K562 (cell line): ENCODE measurements around the gene RYR1. TPM values are rescaled to one million over a fixed set of nuclear protein-coding genes. Genes with fewer than 3 reads are reported as not detected.
A peak's percentile ranks its signal among the peaks of the same experiment; 100 is the strongest.

ENCODE experiments used
- ATAC-seq: fragments of 200-7000 bp; cut with Tn5 transposase; 3 replicates; pipeline ENCODE4 v1.9.1; 2020; ENCODE audit warnings: moderate library complexity
- BruUV-seq: library from RNA; stranded (reverse); fragments of 400-500 nt; replicated peaks from 2 replicates; lab custom pipeline; 2021; lab: Mats Ljungman, UMichigan
- CTCF ChIA-PET: fragments of 300-600 bp; formaldehyde crosslinking; extraction: SDS; loops from one replicate; lab custom pipeline; 2021; ENCODE audit warnings: low intra/inter-chr PET ratio; lab: Yijun Ruan, JAX
- POLR2A ChIA-PET: fragments of 300-600, 350-650 bp; sonication (Branson Sonifier 250); formaldehyde crosslinking; extraction: SDS; loops from one replicate; lab custom pipeline; 2021; ENCODE audit warnings: antibody characterized with exemption, inconsistent platforms; lab: Yijun Ruan, JAX
- DNase-seq, 4 experiments: peaks; one replicate each; pipeline versions ENCODE4 v3.0.0 to v3.0.0-alpha.2; 2011 to 2018; ENCODE audit warnings: low spot score in 3 of 4, mixed read lengths in 3 of 4; ENCODE audit errors: extremely low read depth in 1 of 4
- FAIRE-seq: peaks from 2 replicates; lab custom pipeline; 2011; peaks lifted over from hg19 to GRCh38; lab: Jason Lieb, UNC
- H2AFZ ChIP-seq: 2 replicates; pipeline ENCODE4 v1.6.0; 2011; ENCODE audit warnings: low read depth, low read length, control low read depth, inconsistent platforms
- H3K27ac ChIP-seq: fragments of 200-600 bp; 3 replicates; pipeline ENCODE4 v1.8.0; 2011; ENCODE audit warnings: low read depth, mild to moderate bottlenecking, control low read depth, inconsistent platforms, low read length, moderate library complexity, mixed read lengths; ENCODE audit errors: extremely low read depth
- H3K27me3 ChIP-seq, 2 experiments: fragments of 300-600 bp in 1 of 2; 2 replicates in 1 of 2; 3 replicates in 1 of 2; pipeline versions ENCODE4 v1.6.0 to v1.8.0; 2011; ENCODE audit warnings: inconsistent platforms in 2 of 2, low read length in 2 of 2, mild to moderate bottlenecking in 1 of 2, mixed read lengths in 1 of 2, moderate library complexity in 1 of 2; ENCODE audit not compliant: control insufficient read depth in 2 of 2, insufficient read depth in 2 of 2
- H3K36me3 ChIP-seq: fragments of 300-600 bp; 3 replicates; pipeline ENCODE4 v1.8.0; 2011; ENCODE audit warnings: mild to moderate bottlenecking, low read length, inconsistent platforms; ENCODE audit not compliant: control insufficient read depth, insufficient read depth
- H3K4me1 ChIP-seq, 2 experiments: fragments of 200-600 bp in 1 of 2; replicated peaks in 1 of 2; 2 replicates in 1 of 2; 3 replicates in 1 of 2; pipeline versions ENCODE4 v1.5.1 to v1.8.0; 2011; ENCODE audit warnings: inconsistent platforms in 2 of 2, low read length in 2 of 2, mild to moderate bottlenecking in 1 of 2, mixed read lengths in 1 of 2, moderate library complexity in 1 of 2; ENCODE audit not compliant: control insufficient read depth in 2 of 2, insufficient read depth in 2 of 2
- H3K4me2 ChIP-seq: 2 replicates; pipeline ENCODE4 v1.6.1; 2011; ENCODE audit warnings: low read length, control low read depth, inconsistent platforms, mixed read lengths; ENCODE audit not compliant: insufficient read depth
- H3K4me3 ChIP-seq: fragments of 200-600 bp; sonication (generic), shearing (Covaris generic); 2 replicates; pipeline ENCODE4 v1.5.1; 2016; ENCODE audit warnings: control low read depth, inconsistent platforms
- H3K79me2 ChIP-seq: fragments of 200-600 bp; 3 replicates; pipeline ENCODE4 v1.8.0; 2011; ENCODE audit warnings: low read length, inconsistent platforms; ENCODE audit not compliant: control insufficient read depth, insufficient read depth
- H3K9ac ChIP-seq, 2 experiments: 2 replicates each; pipeline versions ENCODE4 v1.6.0 to v1.6.1; 2011; ENCODE audit warnings: low read depth in 2 of 2, low read length in 2 of 2, control low read depth in 1 of 2, inconsistent platforms in 1 of 2, mild to moderate bottlenecking in 1 of 2, mixed read lengths in 1 of 2; ENCODE audit not compliant: insufficient read depth in 1 of 2
- H3K9me1 ChIP-seq: one replicate; pipeline ENCODE4 v1.6.0; 2011; ENCODE audit warnings: inconsistent platforms, mild to moderate bottlenecking, low read length, moderate library complexity; ENCODE audit not compliant: control insufficient read depth, insufficient read depth
- H3K9me3 ChIP-seq: replicated peaks from 2 replicates; pipeline ENCODE4 v1.5.1; 2011; ENCODE audit warnings: low read depth, low read length, inconsistent platforms; ENCODE audit not compliant: control insufficient read depth, insufficient read depth
- H4K20me1 ChIP-seq: replicated peaks from 2 replicates; pipeline ENCODE4 v1.6.1; 2011; ENCODE audit warnings: low read length, inconsistent platforms, mixed read lengths; ENCODE audit not compliant: control insufficient read depth, insufficient read depth
- MNT ChIP-seq, 2 experiments: fragments of 450-650 bp; conservative IDR thresholded peaks; 2 replicates each; pipeline ENCODE4 v1.6.1; 2017; ENCODE audit warnings: mild to moderate bottlenecking in 2 of 2, moderate library complexity in 2 of 2
- POLR2G ChIP-seq: fragments of 200-400 bp; formaldehyde crosslinking; IDR thresholded peaks from 2 replicates; pipeline ENCODE4 v1.6.1; 2017; ENCODE audit warnings: low read depth, mild to moderate bottlenecking, antibody characterized with exemption, low read length, moderate library complexity
- ZBTB33 ChIP-seq: sonication (generic); formaldehyde crosslinking; IDR thresholded peaks from 2 replicates; pipeline ENCODE4 v1.8.1; 2023; ENCODE audit warnings: mild to moderate bottlenecking, missing genetic modification reagents
- WGBS: fragments of 100-300 bp; shearing (Covaris generic); methylation state at CpG from one replicate; pipeline ENCODE4 v1.1.6; 2016; ENCODE audit warnings: low coverage, mixed read lengths; ENCODE audit not compliant: insufficient coverage; ENCODE audit errors: missing lambda C conversion rate; 5-methylcytosine and 5-hydroxymethylcytosine counted together
- in situ Hi-C: fragments of 300-500 bp; cut with MboI; formaldehyde crosslinking; loops from 4 replicates; pipeline ENCODE4 v1.15.0; 2018; ENCODE audit warnings: inconsistent platforms, mixed read lengths
- intact Hi-C: fragments of 100-400 bp; cut with micrococcal nuclease; formaldehyde crosslinking; loops from 2 replicates; pipeline ENCODE4 v1.14.2; 2022
- polyA plus RNA-seq, 8 experiments: library from polyadenylated mRNA; depleted of rRNA in 4 of 8; stranded (reverse) in 5 of 8; unstranded in 3 of 8; fragments of >200 nt; fragmentation: Nextera tagmentation in 2 of 8; fragmentation: Illumina TruSeq in 1 of 8; extraction: Ambion mirVana in 2 of 8; extraction: Trizol in 1 of 8; gene quantifications; 2 replicates each; pipeline versions ENCODE4 v1.2.1 to v1.2.3, GENCODE V29; 2011 to 2014; ENCODE audit warnings: inconsistent platforms in 1 of 8, missing spikeins in 1 of 8
- total RNA-seq, 7 experiments: library from RNA; depleted of rRNA in 6 of 7; stranded (reverse); fragments of >200 nt in 6 of 7; fragmentation: Illumina TruSeq in 2 of 7; extraction: Trizol in 2 of 7; gene quantifications; 2 replicates each; pipeline versions ENCODE4 v1.2.1 to v1.2.3, GENCODE V29; 2011 to 2021; ENCODE audit warnings: low replicate concordance in 1 of 7

Gene RYR1
- total and polyA plus RNA-seq, 9 of the 15 experiments (the other 6 are each of a cell fraction or from before 2014, with no cell fraction given) = 0.11 to 7.4 (median 3.7) TPM

GRCh38 chr19:38502410-38503076 lies 69.1 kb downstream of the RYR1 start:
- no peak for FAIRE-seq
- H3K9me1 ChIP-seq = no peaks in the 10 kb centered on the region

More at GRCh38 chr19:38502410-38503076, 69.1 kb downstream of the RYR1 start:
- TF ChIP-seq POLR2G (peak; percentile 33; the same call in 1 of the 2 replicates), ZBTB33 (CRISPR knock-in tag) (peak; percentile 19; the same call in 1 of the 2 replicates), MNT (conservative IDR thresholded peaks at IDR 0.05) (no peak)
- Histone ChIP-seq H3K36me3 (peaks cover 17% of the 10 kb centered on the region; the same call in 1 of the 3 replicates), H3K4me2 (no peak overlapping the region), H3K79me2 (no peaks in the 10 kb centered on the region), H2AFZ (no peak overlapping the region), H3K9me3 (no peaks in the 10 kb centered on the region), H3K9ac (no peak overlapping the region), H3K4me1 (peaks cover 8 to 21% of the 10 kb centered on the region in 2 experiments; a peak in 4 of 5 replicates), H3K4me3 (no peak overlapping the region), H4K20me1 (no peaks in the 10 kb centered on the region), H3K27me3 (no peaks in the 10 kb centered on the region), H3K27ac (no peak overlapping the region)
- intact Hi-C loops (no loop called here), in situ Hi-C loops (no loop called here)
- DNase-seq (no peak), ATAC-seq (no peak)
- 95% methylated on average over 28 of the region's 41 CpGs for WGBS
- ChIA-PET CTCF (no interaction called here), POLR2A (no interaction called here)
- no TSS peak for BruUV-seq
